Measurements from ENCODE around the gene KRT77.

The KRT77 gene

DNA sequence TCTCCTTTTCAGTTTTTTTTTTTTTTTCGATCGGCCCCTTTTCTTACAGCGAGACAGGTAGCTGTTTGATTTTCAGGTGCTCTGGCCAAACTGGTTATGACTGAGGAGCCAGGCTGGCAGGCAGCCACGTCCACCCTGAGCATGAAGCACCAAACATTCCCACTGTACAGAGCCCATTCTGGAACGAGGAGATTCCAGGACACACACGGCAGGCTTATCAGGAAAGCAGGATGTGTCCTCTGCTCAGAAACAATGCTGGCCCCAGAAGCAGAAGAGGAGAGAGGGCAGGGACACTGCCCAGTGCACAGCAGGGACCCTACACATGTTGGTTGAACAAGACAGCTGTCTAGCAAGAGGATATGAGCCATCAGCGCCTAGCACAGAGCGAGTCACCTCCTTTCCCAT lies 47.6 kb downstream of the KRT77 start:
- no peak for DNase-seq (ENCODE audit: low spot score)
- in situ Hi-C loops (cut with MboI; ENCODE audit: low pct_unique_long_range_greater_than_20kb, low sequenced_read_pairs, unreplicated experiment): no loop called here
- TF ChIP-seq, protein P1, sequence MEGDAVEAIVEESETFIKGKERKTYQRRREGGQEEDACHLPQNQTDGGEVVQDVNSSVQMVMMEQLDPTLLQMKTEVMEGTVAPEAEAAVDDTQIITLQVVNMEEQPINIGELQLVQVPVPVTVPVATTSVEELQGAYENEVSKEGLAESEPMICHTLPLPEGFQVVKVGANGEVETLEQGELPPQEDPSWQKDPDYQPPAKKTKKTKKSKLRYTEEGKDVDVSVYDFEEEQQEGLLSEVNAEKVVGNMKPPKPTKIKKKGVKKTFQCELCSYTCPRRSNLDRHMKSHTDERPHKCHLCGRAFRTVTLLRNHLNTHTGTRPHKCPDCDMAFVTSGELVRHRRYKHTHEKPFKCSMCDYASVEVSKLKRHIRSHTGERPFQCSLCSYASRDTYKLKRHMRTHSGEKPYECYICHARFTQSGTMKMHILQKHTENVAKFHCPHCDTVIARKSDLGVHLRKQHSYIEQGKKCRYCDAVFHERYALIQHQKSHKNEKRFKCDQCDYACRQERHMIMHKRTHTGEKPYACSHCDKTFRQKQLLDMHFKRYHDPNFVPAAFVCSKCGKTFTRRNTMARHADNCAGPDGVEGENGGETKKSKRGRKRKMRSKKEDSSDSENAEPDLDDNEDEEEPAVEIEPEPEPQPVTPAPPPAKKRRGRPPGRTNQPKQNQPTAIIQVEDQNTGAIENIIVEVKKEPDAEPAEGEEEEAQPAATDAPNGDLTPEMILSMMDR (IDR thresholded peaks at IDR 0.05; ENCODE audit: extremely low read depth, insufficient read depth, missing control alignments): no peak

DNA sequence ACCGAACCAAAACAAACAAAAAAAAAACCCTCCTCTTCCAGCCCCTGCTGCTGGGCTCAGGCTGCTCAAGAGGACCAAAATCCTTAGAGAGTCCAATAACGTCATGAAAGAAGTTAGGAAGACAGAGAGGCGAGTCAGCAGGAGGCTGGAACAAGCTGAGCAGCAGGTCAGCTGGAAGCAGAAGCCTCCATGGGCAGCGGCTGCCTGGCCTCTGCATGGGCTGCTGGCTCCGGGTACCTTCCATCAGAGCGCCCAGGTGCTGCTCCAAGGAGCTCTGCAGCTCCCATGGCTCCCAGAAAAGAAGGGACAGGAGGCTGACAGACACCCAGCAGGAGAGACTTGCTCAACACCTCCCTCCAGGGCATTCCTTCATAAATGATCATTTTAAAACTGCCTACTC lies 48.1 kb downstream of the KRT77 start:
- TF ChIP-seq, protein P1 (IDR thresholded peaks at IDR 0.05; ENCODE audit: extremely low read depth, insufficient read depth, missing control alignments): no peak
- DNase-seq (ENCODE audit: low spot score): no peak
- in situ Hi-C loops (cut with MboI; ENCODE audit: low pct_unique_long_range_greater_than_20kb, low sequenced_read_pairs, unreplicated experiment): no loop called here

DNA sequence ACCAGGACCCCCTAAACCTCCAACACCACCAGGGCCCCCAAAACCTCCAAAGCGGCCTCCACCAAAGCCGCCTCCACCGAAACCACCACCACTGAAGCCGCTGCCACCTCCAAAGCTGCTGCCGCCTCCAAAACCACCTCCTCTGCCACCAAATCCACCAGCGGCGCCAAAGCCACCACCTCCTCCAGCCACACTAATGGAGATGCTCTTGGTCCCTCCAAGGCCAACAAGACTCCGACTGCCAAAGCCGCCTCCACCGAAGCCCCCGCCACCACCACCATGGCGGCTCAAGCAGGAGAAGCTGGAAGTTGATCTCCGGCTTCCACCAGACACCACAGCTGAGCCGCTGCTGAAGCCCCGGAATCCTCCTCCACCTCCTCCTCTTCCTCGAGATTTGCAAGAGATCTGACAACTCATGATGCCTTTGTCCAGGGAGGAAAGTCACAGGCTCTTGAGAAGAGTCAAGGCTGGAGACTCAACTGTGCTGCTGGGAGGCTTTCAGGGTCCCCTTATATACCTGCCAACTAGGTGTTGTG lies 51.5 kb downstream of the KRT77 start, which contains the start of gene KRT2:
Gene KRT2 (minus strand): TSS at position 486 of the 536 bp plus-strand sequence. CDS start 69 bp downstream, at position 417.
- TF ChIP-seq, protein P1 (IDR thresholded peaks at IDR 0.05; ENCODE audit: extremely low read depth, insufficient read depth, missing control alignments): no peak
- in situ Hi-C loops (cut with MboI; ENCODE audit: low pct_unique_long_range_greater_than_20kb, low sequenced_read_pairs, unreplicated experiment): no loop called here
- no peak for DNase-seq (ENCODE audit: low spot score)

DNA sequence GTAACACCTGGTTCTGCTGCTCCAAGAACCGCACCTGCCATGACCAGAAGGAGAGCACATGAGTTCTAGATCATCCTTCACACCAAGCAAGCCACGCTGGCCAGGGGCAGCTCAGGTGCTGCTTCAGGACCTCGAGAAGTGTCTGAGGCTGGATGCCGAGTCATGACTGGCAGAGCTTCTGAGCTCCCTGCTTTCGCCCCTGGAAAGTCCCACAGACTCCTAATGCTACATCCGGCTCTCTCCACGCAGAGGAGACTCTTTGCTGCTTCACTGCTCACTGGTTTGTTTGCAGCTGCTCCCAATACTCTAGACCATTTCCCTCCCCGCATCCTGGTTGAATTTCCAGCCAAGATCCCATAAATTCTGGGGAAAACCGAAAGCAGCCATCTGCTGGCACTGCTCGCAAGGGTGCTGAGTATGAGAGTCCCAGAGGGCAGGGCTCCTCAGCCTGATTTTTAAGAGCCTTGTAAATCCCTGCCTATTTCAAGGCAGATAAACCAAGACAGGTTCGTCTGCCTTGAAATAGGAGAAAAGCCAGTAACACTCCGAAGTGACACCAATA lies 52.7 kb downstream of the KRT77 start:
- TF ChIP-seq, protein P1 (IDR thresholded peaks at IDR 0.05; ENCODE audit: extremely low read depth, insufficient read depth, missing control alignments): no peak
- DNase-seq (ENCODE audit: low spot score): no peak
- in situ Hi-C loops (cut with MboI; ENCODE audit: low pct_unique_long_range_greater_than_20kb, low sequenced_read_pairs, unreplicated experiment): no loop called here

DNA sequence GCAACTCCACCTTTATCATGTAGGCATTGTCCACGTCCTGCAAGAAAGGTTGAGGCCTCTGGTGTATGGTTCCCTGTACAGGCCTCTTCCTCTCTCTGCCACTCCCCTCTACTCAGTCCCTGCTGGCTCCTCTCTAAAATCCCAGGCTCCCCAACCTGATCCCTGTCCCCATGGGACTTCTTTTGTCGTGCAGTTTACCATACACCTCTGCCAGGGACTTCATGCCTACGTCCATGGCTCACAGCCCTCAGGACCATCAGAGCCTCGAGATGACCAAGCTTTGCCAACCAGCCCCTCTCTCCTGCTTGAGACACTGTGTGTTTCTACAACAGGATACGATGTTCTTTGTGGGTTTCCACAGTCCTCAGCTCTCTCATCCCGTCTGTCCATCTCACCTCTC lies 54.3 kb downstream of the KRT77 start:
- in situ Hi-C loops (cut with MboI; ENCODE audit: low pct_unique_long_range_greater_than_20kb, low sequenced_read_pairs, unreplicated experiment): no loop called here
- no peak for DNase-seq (ENCODE audit: low spot score)
- TF ChIP-seq, protein P1 (IDR thresholded peaks at IDR 0.05; ENCODE audit: extremely low read depth, insufficient read depth, missing control alignments): no peak

DNA sequence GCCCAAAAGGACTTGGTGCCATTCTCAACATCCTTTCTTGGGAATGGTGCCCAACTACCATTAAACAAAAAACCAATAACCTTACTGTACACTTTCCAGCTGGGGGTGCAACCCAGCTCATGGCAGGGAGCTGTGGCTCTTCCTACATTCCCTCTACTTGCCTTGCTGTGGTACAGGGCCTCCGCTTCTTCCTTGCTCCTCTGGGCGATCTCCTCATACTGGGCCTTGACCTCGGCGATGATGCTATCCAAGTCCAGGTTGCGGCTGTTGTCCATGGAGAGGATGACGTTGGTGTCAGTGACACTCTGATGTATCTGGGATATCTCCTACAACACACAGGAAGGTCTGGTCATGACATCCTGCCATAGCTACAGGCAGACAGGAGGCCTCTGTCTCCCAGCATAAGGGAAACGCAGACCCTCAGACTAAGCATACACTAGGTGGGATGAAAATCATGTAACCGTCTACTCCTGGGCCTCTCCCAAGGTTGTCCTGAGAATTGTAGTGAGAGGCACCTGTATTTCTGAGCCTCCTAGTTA lies 55.2 kb downstream of the KRT77 start:
- in situ Hi-C loops (cut with MboI; ENCODE audit: low pct_unique_long_range_greater_than_20kb, low sequenced_read_pairs, unreplicated experiment): no loop called here
- DNase-seq (ENCODE audit: low spot score): no peak
- TF ChIP-seq, protein P1 (IDR thresholded peaks at IDR 0.05; ENCODE audit: extremely low read depth, insufficient read depth, missing control alignments): no peak
